GM11168 (cell line): ENCODE results near the gene KAT7.
"Not testable (repeated sequence)": the region's sequence is repeated elsewhere in the genome, so short reads cannot be mapped to it uniquely, and the experiment has no call there.

ENCODE experiments used
- in situ Hi-C: fragments of 300-500 bp; cut with MboI; formaldehyde crosslinking; loops from one replicate; pipeline ENCODE4 v1.12.0; 2022; ENCODE audit warnings: low sequenced_read_pairs; ENCODE audit not compliant: unreplicated experiment

KAT7 gene

DNA sequence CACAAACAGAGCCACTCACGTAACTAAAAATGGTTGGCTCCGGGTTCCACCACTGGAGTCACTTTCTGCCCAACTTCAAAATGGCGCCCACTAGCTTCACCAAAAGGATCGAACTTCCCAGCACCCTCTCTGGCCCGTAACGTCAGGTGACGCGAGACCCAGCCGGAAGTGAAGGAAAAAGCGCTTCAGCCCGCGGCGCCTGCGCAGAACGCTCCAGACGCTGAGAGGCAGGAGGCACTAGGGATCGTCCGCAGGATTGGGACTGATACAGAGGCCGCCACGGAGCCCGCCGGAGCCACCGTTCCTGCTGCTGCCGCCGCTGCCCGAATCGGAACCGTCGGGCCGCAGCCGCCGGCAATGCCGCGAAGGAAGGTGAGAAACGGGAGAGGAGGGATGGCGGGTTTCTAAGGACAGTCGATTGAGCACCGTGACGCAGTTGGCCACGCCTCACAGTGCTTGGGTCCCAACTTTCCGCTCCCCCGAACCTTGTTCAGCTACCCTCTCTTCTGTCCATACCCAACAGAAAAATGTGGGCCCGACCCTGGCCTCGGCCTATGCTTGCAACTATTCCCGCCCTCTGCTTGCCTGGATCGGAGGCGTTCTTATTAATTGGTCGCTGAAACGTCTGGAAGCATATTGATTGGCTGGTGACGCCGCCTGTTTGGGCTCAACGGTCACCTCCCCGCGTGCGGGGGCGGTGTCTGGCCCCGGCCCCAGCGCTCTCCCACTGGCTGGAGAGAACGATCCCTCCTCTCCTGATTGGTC is at the start of gene KAT7:
Gene KAT7, plus strand, starts transcription at position 204 of the 765 bp plus-strand sequence. Its CDS starts 154 bp downstream, at position 358.
- in situ Hi-C loops = loop anchor here (5.0 to 10.0 kb wide), 2 partner anchors 51 to 224 kb away; no protein-coding TSS in a partner anchor

DNA sequence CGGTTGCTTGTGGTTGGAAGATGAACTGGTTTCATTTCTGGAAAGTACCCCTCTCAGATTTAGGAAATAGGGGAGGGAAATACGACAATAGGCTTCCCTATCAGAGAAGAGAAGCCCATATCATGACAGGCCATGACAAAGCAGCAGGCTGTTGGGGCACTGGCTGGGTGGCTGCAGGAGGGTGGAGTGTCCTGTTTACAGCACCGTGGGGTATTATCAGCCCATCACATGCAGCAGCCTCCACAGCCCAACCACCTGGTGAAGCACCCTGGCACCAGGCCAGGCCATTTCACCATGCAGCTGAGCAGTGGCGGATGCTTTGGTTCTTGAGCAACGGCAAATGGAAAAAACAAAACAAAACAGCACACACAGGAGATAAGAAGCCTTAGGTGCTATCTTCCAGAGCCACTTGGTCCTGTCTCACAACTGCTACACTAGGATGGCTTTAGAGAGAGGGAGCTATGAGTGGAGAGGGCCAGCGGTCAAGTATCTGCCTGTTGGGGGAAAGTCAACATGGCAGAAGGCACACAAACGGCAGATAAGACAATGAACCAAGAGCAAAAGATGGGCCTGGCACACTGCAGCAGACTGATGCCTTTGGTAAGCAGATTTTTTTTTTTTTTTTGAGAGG is 48.7 kb upstream of the KAT7 start:
- in situ Hi-C loops = loop anchor here (5.0 kb wide), 1 partner anchor 48 kb away; the partner anchor contains the start of gene KAT7

- in situ Hi-C loops = no loop called here
Observed at GRCh38 chr17:49741009-49741691, 47.3 kb upstream of the KAT7 start.

DNA sequence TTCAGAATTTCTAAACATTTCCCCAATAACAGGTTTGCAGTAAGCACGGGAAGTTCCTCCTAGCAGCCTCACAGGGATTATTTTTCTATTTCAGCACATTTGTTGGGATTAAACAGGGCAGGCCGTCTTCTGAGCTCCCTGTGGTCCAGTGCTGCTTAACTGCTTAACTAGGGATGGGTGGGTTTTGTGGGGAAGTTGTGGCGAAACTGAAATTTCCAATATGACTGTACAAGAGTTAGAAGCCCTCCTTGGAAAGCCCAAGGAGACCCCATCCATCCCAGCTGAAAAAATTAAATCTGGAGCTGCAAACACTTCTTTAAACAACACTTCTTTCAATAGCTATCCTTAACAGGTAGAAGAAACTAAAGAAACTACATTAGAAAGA is 46.8 kb upstream of the KAT7 start:
- in situ Hi-C loops = no loop called here

- in situ Hi-C loops = no loop called here
Observed at GRCh38 chr17:49742166-49742638, 46.3 kb upstream of the KAT7 start.

DNA sequence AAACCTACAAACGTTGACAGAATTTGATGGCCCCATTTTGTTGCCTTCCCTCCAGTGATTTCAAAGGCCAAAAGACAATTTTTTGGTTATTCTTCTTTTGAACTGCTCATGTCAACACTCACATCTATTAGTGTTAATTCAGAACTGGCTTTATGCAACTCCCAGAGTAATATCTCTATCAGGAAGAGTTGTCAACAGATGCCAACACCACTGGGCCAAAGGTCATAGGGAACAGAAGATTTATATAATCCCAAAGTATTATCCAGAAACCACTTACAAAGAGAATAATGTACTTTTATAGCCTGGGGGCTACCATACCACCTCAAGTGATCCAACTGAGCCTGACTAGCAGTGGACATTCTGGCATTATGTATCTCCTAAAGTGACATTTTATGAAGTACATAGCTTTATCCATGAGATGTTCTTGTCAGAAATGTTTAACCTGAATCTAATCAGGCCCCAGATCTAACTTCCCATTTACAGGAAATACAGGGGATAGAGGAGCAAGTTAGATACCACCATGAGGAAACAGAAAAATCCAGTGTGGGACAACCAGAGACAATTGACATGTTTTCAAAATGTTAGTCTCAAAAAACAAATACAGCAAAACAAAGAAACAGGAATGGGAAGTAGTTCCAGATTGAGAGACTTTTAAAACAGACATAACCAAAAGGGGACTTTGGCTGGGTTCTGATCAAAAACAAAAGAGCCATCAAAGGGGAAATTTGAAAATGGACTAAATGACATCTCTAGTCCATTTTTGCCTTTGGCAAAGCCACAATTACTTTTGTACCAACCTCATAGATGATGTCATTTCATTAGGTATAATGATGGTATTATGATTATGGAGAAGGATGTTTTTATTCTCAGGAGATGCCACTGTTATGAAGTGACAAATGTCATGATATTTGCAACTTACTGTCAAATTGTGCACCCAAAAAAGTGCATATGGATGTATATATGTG is 43.0 kb upstream of the KAT7 start:
- in situ Hi-C loops = no loop called here

GRCh38 chr17:49746791-49747490 is 41.5 kb upstream of the KAT7 start:
- in situ Hi-C loops = no loop called here

- in situ Hi-C loops = no loop called here
Observed at GRCh38 chr17:49747632-49748031, 40.8 kb upstream of the KAT7 start.

DNA sequence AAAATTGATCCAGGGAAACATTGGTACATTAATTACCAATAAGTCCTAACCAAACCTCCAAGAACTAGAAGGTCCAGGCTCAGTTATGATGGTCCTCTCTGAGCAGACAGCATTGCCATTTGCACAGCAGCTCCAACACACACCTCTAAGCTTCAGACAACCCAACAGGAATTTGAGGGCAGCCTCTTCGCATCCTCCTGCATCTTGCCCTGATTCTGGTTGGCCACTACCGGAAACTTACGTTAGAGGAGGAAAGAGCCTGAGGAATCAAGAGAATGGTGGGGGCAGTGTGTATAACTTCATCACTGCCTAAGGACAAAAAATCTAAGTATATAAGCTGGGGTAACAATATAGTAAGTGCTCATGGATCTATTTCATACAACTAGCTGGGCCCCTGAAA is 40.3 kb upstream of the KAT7 start:
- in situ Hi-C loops = no loop called here

- in situ Hi-C loops = no loop called here
Observed at GRCh38 chr17:49748791-49749190, 39.7 kb upstream of the KAT7 start.

GRCh38 chr17:49749730-49750129 is 38.8 kb upstream of the KAT7 start:
- in situ Hi-C loops = no loop called here

DNA sequence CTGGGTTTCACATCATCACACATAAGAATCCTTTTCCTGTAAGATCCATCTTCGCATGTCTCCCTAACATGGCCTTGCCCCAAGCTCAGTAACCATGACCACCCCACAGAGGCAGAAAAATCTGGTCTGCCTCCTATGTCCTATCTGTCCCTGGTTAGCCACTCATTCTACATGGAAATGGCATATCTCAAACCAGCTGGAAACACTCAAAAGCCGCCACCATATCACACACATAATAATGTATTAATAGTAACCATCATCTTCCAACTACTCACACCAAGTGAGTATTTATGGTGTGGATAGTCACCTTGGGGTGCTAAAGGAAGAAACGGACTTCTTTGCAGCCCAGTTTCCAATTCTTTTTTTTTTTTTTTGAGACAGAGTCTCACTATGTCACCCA is 36.0 kb upstream of the KAT7 start:
- in situ Hi-C loops = no loop called here

DNA sequence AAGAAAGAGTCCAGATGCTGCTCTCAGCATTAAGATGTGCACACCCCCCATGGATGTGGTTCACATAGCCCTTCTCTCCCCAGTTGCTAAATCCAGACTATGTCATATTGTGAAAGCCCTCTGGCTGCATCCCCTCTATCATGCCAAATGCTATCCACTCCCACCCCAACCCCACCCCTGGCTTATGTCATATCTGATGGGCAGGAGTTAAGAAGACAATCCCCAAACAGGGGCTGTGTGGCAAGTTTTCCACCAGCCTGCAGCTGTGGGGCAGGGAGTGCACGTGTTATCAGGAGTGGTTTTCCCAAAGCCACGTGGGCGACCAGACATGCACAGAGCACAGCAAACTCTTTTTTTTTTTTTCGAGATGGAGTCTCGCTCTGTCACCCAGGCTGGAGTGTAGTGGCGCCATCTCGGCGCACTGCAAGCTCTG is 34.5 kb upstream of the KAT7 start:
- in situ Hi-C loops = no loop called here

DNA sequence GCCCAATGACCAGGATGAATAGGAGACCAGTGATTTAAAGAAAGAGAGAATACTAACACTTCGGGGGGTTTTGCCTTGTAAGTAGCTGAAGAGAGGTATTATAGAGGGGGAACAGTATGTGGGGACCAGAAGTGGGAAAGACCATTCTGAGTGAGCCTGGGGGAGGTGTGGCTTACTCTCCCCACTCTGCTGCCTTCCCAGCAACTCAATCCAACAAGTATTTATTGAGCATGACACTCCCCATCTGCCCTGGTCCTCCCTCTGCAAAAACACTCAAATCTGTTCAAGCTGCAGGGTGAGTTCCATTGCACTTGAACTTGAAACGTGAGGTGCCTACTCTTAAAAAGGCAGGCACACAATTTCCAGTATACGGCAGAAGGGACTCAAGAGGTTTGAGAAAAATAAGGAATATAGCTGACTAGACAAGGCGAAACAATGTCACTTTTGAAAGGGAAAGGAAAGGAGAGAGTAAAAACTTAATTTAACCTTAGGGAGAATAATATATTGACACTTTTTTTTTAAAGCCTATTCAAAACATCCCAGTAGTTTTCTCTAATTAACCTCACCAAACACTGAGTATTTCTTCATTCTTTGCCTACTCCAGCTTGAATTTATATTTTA is 32.7 kb upstream of the KAT7 start:
- in situ Hi-C loops = no loop called here

- in situ Hi-C loops = no loop called here
Observed at GRCh38 chr17:49756323-49757150, 31.9 kb upstream of the KAT7 start.

DNA sequence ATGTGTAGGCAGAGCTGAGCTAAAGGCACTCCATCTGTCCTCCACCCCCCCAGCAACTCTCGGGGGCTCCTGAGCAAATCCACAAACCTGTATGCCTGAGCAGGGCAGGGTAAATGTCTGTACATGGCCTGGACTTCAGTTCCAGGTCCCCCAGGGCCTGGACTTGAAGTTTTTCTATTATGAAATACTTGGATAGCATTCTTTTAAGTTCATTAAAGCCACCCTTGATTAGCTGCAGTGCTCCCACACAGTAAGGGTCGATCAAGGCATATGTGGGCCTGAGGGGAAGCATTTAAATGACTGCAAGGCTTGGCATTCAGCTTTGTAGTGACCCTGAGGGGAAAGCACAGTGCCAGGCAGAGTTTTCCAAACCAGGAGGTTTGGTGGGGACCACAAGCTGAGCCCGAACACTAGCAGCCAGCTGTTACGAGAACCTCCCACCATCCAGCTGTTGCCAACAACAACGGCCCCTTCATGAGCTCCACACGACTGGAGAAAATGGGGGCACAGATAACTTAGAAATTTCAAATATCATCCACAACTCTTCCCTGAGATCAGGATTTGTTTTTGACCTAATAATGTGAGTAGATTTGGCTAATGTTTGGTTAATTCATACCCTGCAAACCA is 31.2 kb upstream of the KAT7 start:
- in situ Hi-C loops = no loop called here

- in situ Hi-C loops = not testable (repeated sequence)
Observed at GRCh38 chr17:49758464-49759010, 29.9 kb upstream of the KAT7 start.
